ENCODE results near the gene ARHGEF39. TPM values are rescaled to one million over a fixed set of nuclear protein-coding genes. Genes with fewer than 3 reads are reported as not detected.
A peak's percentile ranks its signal among the peaks of the same experiment; 100 is the strongest.

ARHGEF39 gene
- total RNA-seq, 4 donors from 2014 or later, result 0.20 to 4.8 (median 1.0) TPM; not detected in 1

DNA sequence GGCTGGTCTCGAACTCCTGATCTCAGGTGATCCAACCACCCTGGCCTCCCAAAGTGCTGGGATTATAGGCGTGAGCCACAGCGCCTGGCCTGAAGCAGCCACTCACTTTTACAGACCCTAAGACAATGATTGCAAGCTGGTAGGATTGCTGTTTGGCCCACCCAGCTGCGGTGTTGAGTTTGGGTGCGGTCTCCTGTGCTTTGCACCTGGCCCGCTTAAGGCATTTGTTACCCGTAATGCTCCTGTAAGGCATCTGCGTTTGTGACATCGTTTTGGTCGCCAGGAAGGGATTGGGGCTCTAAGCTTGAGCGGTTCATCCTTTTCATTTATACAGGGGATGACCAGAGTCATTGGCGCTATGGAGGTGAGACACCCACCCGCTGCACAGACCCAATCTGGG lies 10.2 kb upstream of the ARHGEF39 start:
- peaks cover 0 to 16% (median 10%) of the 10 kb centered on the region in 4 donors for H3K4me1 ChIP-seq
- H3K27me3 ChIP-seq, result no peaks in the 10 kb centered on the region
- H3K9me3 ChIP-seq, result no peaks in the 10 kb centered on the region
- peak overlapping the region in 1 of 4 donors; percentile 47 for H3K27ac ChIP-seq
- H3K4me3 ChIP-seq, result peak overlapping the region; percentile 26 to 62 (median 48)
- 41 to 48% methylated on average over 13 of the region's 13 CpGs for WGBS, 2 donors
- no peak for TF ChIP-seq POLR2A (IDR thresholded peaks at IDR 0.05)
- TF ChIP-seq EP300 (IDR thresholded peaks at IDR 0.05), result no peak
- TF ChIP-seq CTCF (IDR thresholded peaks at IDR 0.05), result no peak
- no peaks in the 10 kb centered on the region for H3K36me3 ChIP-seq
- DNase-seq (ENCODE audit: low spot score in 2 of 2), result no peak

- TF ChIP-seq CTCF (IDR thresholded peaks at IDR 0.05), result no peak
- TF ChIP-seq EP300 (IDR thresholded peaks at IDR 0.05), result no peak
- TF ChIP-seq POLR2A (IDR thresholded peaks at IDR 0.05), result no peak
- Histone ChIP-seq H3K4me3 (no peak overlapping the region), H3K9me3 (no peaks in the 10 kb centered on the region), H3K36me3 (no peaks in the 10 kb centered on the region), H3K27ac (no peak overlapping the region), H3K4me1 (peaks cover 0 to 16% (median 10%) of the 10 kb centered on the region in 4 donors), H3K27me3 (no peaks in the 10 kb centered on the region)
- no peak for DNase-seq (ENCODE audit: low spot score in 2 of 2)
- WGBS, 2 donors, result 65 to 96% methylated on average over 3 of the region's 3 CpGs
Measured at GRCh38 chr9:35674025-35674361, 9.0 kb upstream of the ARHGEF39 start.

DNA sequence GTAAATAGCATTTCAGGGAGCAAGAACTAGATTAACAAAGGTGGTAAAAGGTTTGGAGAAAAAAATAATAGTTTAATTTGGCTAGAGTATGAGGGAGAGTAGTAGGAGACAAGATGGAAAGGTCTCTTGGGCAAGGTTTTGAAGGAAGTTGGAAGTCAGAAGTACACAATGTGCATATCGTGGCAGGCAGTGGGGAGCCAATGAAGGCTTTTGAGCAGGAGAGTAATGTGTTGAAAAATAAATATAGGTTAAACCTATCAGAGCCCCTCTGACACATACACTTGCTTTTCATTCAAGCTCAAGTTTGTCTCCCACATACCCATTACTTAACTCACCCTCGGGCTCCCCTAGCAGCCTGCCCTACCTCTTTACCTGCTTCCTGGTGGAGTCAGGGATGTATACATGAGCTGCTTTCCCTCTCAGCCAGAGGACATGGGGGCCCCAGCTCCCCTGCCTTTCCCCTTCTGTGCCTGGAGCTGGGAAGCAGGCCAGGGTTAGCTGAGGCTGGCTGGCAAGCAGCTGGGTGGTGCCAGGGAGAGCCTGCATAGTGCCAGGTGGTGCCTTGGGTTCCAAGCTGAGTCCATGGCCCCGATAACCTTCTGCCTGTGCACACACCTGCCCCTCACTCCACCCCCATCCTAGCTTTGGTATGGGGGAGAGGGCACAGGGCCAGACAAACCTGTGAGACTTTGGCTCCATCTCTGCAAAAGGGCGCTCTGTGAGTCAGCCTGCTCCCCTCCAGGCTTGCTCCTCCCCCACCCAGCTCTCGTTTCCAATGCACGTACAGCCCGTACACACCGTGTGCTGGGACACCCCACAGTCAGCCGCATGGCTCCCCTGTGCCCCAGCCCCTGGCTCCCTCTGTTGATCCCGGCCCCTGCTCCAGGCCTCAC lies 8.4 kb upstream of the ARHGEF39 start, which contains the start of gene CA9:
Gene CA9, plus strand, starts transcription at position 797 of the 893 bp plus-strand sequence. Its CDS starts 32 bp downstream, at position 829.
- WGBS, 2 donors, result 54 to 66% methylated on average over 9 to 10 of the region's 10 CpGs
- Histone ChIP-seq H3K9me3 (no peaks in the 10 kb centered on the region), H3K4me3 (no peak within 1 kb of the TSS), H3K27me3 (no peaks in the 10 kb centered on the region), H3K4me1 (peaks cover 0 to 16% (median 10%) of the 10 kb centered on the region in 4 donors), H3K36me3 (no peaks in the 10 kb centered on the region), H3K27ac (no peak within 1 kb of the TSS)
- TF ChIP-seq EP300 (IDR thresholded peaks at IDR 0.05) (no peak), POLR2A (IDR thresholded peaks at IDR 0.05) (no peak), CTCF (IDR thresholded peaks at IDR 0.05) (no peak)
- DNase-seq (ENCODE audit: low spot score in 2 of 2), result no peak

DNA sequence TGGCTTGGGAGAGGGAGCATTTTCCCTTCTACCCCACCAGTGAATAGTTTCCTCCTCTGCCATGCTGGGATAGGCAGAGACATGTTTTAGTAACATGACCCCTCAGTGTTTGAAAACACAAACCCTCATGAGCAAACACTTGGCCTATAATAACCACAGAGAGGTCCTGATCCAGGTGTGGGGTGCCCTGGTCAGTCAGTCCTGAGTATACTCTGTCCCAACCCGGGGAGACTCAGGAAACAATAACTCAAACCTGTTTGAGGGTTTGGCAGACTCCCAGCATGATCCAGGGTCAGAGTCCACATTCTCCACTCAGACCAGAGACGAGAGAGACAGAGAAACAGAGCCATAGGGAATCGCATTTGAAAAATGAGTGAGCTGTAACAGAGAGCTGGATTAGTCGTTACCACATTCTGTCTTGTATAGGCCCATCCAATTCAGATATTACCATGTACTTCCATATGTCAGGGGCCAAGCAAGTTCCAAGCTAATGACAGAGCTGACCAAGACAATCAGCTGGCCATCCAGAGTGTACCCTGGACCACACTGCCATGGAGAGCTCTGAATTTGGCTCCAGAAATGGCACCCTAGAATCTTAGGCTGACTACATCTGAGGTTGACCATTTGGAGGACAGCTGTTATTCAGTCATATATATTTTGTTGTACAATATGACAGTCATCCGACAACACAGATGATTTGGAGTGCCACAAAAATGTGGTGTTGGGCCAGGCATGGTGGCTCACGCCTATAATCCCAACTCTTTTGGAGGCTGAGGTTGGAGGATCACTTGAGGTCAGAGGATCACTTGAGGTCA lies 4.5 kb upstream of the ARHGEF39 start:
- H3K4me3 ChIP-seq, result no peak overlapping the region
- 46 to 51% methylated on average over 6 of the region's 6 CpGs for WGBS, 2 donors
- no peaks in the 10 kb centered on the region for H3K36me3 ChIP-seq
- peaks cover 0 to 12% (median 0%) of the 10 kb centered on the region in 4 donors for H3K4me1 ChIP-seq
- no peak overlapping the region for H3K27ac ChIP-seq
- H3K9me3 ChIP-seq, result no peaks in the 10 kb centered on the region
- TF ChIP-seq EP300 (IDR thresholded peaks at IDR 0.05) (no peak), POLR2A (IDR thresholded peaks at IDR 0.05) (no peak), CTCF (IDR thresholded peaks at IDR 0.05) (no peak)
- no peaks in the 10 kb centered on the region for H3K27me3 ChIP-seq
- no peak for DNase-seq (ENCODE audit: low spot score in 2 of 2)

Data from tibial nerve (tissue), 4 donors.